Neural crest cell (in vitro differentiated cells): ENCODE results near the gene SPHK1. TPM values are rescaled to one million over a fixed set of nuclear protein-coding genes. Genes with fewer than 3 reads are reported as not detected.

Source experiments
- DNase-seq: peaks from one replicate; pipeline ENCODE4 v3.0.0; 2021; ENCODE audit warnings: low read depth, mixed read lengths, low spot score
- H3K27ac Mint-ChIP-seq: one replicate; pipeline ENCODE4 v1.8.0; 2021; ENCODE audit warnings: mild to moderate bottlenecking, mixed read lengths; ENCODE audit not compliant: unreplicated experiment
- H3K27me3 Mint-ChIP-seq: 2 replicates; pipeline ENCODE4 v1.8.0; 2021; ENCODE audit warnings: low read depth, mild to moderate bottlenecking, mixed read lengths
- H3K36me3 Mint-ChIP-seq: 2 replicates; pipeline ENCODE4 v1.8.0; 2021; ENCODE audit warnings: low read depth, mild to moderate bottlenecking, mixed read lengths
- H3K4me1 Mint-ChIP-seq: 2 replicates; pipeline ENCODE4 v1.8.0; 2021; ENCODE audit warnings: mixed read lengths
- H3K4me3 Mint-ChIP-seq: one replicate; pipeline ENCODE4 v1.8.0; 2021; ENCODE audit warnings: mild to moderate bottlenecking, mixed read lengths
- H3K9me3 Mint-ChIP-seq: 2 replicates; pipeline ENCODE4 v1.8.0; 2021; ENCODE audit warnings: mixed read lengths
- total RNA-seq: library from RNA; stranded (reverse); gene quantifications from 2 replicates; pipeline ENCODE4 v1.2.1, GENCODE V29; 2021
- TF ChIP-seq, protein P1 (sequence below): fragments of 200-600 bp; sonication (generic); conservative IDR thresholded peaks from 2 replicates; pipeline ENCODE4 v1.5.0; 2021; ENCODE audit warnings: antibody characterized with exemption, mild to moderate bottlenecking

The SPHK1 gene
- total RNA-seq, 1 donor from 2014 or later, result 21.1 TPM

DNA sequence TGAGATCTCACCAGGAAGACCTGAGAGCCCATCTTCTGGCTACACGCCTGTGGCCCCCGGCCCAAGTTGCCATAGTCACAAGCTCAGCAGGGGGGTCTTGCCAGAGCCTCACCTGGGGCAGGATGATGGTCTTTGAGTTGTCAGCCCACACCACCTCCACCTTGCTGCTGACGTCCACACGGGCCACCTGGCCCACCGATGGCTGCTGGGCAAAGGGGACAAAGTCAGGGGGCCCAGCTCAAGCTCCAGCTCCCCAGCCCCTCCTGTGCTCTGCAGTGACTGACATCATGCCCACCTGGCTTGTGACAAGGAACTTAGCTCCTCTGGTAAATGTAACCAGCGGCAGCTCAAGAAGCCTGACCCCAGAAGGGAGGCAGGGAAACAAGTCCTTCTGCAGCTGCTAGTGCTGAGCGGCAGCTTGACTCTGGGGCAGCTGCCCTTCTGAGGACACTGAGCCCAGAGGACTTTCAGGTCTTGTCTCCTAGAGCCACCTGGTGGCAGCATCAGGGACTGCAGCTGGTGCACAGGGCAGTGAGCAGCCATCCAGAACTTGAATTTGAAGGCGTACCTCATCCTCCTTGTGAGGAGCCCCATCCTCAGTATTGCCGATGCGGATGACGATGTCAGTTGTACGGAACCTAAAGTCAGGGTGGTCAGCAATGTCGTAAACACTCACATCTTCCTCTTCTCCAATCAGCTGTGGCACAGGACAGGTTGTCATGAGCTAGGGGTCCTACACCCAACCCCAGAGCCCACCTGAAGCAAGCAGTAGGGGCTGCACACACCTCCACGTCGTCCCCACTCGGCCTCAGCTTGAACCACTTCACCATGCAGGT lies 13.5 kb downstream of the SPHK1 start:
- no peaks in the 10 kb centered on the region for H3K9me3 Mint-ChIP-seq
- H3K4me3 Mint-ChIP-seq, result peak overlapping the region; percentile 47
- H3K4me1 Mint-ChIP-seq, result peaks cover 5% of the 10 kb centered on the region
- no peaks in the 10 kb centered on the region for H3K27me3 Mint-ChIP-seq
- TF ChIP-seq, protein P1, sequence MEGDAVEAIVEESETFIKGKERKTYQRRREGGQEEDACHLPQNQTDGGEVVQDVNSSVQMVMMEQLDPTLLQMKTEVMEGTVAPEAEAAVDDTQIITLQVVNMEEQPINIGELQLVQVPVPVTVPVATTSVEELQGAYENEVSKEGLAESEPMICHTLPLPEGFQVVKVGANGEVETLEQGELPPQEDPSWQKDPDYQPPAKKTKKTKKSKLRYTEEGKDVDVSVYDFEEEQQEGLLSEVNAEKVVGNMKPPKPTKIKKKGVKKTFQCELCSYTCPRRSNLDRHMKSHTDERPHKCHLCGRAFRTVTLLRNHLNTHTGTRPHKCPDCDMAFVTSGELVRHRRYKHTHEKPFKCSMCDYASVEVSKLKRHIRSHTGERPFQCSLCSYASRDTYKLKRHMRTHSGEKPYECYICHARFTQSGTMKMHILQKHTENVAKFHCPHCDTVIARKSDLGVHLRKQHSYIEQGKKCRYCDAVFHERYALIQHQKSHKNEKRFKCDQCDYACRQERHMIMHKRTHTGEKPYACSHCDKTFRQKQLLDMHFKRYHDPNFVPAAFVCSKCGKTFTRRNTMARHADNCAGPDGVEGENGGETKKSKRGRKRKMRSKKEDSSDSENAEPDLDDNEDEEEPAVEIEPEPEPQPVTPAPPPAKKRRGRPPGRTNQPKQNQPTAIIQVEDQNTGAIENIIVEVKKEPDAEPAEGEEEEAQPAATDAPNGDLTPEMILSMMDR, result peak; percentile 90
- no peak overlapping the region for H3K27ac Mint-ChIP-seq
- peak; percentile 96 for DNase-seq
- peaks cover 26% of the 10 kb centered on the region for H3K36me3 Mint-ChIP-seq

DNA sequence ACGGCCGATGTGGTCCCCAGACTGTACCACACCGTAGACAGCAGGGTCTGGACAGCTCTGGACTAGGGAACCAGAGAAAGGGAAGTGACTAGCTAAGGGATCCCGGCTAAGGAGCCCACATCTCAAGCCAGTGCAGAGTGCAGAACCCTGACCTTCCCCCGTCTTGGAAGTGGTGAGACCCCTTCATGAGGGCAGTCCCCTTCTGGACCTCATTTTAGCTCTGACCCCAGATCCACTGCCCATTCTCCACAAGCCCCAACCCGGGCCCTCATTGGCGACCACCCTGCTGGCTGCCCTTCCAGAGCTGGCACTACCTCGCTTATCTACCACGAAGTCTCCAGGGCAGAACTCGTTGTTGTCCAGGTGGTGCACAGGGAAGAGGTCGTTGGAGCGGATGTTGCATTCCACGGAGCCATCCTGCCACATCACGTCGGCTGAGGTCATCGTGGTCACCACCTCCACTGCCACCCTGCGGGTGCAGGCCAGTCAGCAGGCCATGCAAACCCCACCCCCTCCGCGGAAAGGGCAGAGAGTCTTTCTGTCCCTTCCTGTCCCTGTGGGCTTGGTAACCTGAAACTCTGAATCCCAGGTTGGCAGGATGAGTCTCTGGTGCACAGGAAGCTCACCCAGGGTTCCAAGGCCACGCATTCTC lies 14.2 kb downstream of the SPHK1 start:
- TF ChIP-seq, protein P1, result no peak
- Mint-ChIP-seq H3K4me1 (peaks cover 5% of the 10 kb centered on the region), H3K9me3 (no peaks in the 10 kb centered on the region), H3K36me3 (peaks cover 25% of the 10 kb centered on the region), H3K27me3 (no peaks in the 10 kb centered on the region), H3K27ac (no peak overlapping the region), H3K4me3 (no peak overlapping the region)
- DNase-seq, result no peak

DNA sequence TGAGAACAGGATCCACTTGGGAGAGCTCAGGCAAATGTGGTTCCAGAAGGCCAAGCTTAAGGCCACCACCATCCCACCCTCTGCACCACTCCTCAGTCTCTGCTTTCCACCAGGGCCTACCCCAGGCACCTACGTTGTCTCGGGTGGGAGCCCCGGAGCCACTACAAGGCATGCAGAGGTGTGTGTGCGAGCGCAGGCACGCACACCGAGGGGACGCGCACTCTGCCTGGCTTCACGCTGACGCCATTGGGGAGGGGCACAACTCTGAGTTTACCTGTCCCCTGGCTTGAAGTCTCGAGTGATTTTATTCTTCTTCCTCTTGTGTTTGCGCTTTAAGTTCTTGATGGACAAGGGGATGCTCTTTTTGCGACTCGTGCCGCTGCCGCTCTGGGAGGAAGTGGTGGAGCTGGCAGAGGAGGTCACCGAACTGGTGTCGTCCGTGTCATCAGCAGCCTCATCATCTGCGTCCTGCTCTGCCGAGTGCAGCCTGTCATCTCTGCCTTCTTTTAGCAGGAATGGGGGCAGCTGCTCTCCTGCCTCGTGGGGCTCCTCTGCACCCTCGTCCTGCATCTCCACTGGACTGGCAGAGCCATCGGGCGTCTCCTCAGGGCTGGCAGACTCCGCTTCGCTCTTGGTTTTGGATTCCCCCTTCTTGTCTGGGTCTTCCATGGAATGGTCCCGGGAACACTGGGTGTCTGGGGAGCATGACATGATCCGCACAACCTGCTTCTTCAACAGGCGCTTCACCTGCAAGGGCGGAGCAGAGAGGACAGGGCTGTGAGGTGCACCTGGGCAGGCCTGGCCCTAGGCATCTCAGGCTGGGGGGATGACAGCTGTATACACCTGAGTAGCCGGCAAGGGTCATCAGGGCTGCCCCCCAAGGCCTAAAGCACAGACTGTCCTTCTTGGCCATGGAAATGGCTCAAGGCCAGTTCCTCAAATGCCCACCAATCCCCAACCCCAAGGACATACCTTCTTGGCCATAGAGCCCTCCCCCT lies 15.1 kb downstream of the SPHK1 start:
- H3K27ac Mint-ChIP-seq, result peak overlapping the region; percentile 69
- TF ChIP-seq, protein P1, result no peak
- no peak for DNase-seq
- no peaks in the 10 kb centered on the region for H3K27me3 Mint-ChIP-seq
- peaks cover 5% of the 10 kb centered on the region for H3K4me1 Mint-ChIP-seq
- no peaks in the 10 kb centered on the region for H3K9me3 Mint-ChIP-seq
- H3K4me3 Mint-ChIP-seq, result no peak overlapping the region
- H3K36me3 Mint-ChIP-seq, result peaks cover 25% of the 10 kb centered on the region

DNA sequence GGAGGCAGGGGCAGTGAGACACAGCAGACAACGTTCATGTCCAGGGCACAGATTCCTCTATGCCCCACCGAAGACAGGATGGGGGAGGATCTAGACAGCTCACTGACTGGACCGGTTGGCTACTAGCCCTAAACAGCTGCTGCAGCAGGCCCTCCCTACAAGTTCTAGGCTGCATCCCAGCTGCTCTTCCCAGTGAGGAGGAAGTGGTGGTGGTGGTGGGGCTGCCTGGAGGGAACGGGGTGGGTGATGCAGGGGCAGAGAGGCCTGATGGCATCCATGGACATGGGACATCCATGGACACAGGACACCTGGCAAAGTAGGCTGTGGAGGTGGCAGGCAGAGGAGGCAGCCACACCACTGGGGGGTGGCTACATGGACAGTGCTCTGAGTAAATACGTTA lies 18.3 kb downstream of the SPHK1 start:
- no peak overlapping the region for H3K27ac Mint-ChIP-seq

DNA sequence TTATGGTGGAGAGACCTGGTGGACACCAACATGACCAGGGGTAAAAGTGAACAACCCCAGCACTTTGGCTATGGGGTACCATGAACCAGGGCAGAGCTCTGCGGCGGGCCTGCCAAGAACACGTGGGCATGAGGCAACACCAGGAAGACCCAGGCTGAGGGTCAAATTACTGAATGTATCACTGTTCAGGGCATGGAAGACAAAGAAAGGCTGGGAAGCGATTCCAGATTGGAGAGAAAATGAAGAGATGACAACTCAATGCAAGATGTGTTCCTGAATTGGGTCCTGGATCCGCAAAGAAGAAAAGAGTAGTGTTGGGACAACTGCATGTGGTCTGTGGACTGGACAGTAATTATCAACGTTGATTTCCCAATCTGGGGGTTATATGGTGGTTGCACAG lies 19.8 kb downstream of the SPHK1 start:
- peaks cover 20% of the 10 kb centered on the region for H3K36me3 Mint-ChIP-seq
- no peak overlapping the region for H3K27ac Mint-ChIP-seq
- H3K9me3 Mint-ChIP-seq, result no peaks in the 10 kb centered on the region
- no peaks in the 10 kb centered on the region for H3K27me3 Mint-ChIP-seq
- H3K4me1 Mint-ChIP-seq, result peaks cover 3% of the 10 kb centered on the region
- TF ChIP-seq, protein P1, result no peak
- DNase-seq, result no peak
- no peak overlapping the region for H3K4me3 Mint-ChIP-seq

More for the DNA sequence above, 18.3 kb downstream of the SPHK1 start:
- Mint-ChIP-seq H3K9me3 (no peaks in the 10 kb centered on the region), H3K36me3 (peaks cover 25% of the 10 kb centered on the region), H3K27me3 (no peaks in the 10 kb centered on the region), H3K4me1 (peaks cover 5% of the 10 kb centered on the region), H3K4me3 (no peak overlapping the region)
- DNase-seq, result no peak
- TF ChIP-seq, protein P1, result no peak
